MM.1S (cell line): ENCODE data around the gene USP32.
"Not testable (repeated sequence)": the region's sequence is repeated elsewhere in the genome, so short reads cannot be mapped to it uniquely, and the experiment has no call there.

Experiments used
- EZH2 ChIP-seq: fragments of 300-600 bp; sonication (generic); optimal IDR thresholded peaks from 2 replicates; pipeline ENCODE3; 2017; ENCODE audit warnings: low read depth, mild to moderate bottlenecking, antibody characterized with exemption, low read length, mixed read lengths
- TF ChIP-seq, protein P1 (sequence below): fragments of 300-600 bp; sonication (generic); IDR thresholded peaks from 2 replicates; pipeline ENCODE4 v1.5.1; 2016; ENCODE audit warnings: antibody characterized with exemption, low read length, mixed read lengths

- TF ChIP-seq, protein P1, sequence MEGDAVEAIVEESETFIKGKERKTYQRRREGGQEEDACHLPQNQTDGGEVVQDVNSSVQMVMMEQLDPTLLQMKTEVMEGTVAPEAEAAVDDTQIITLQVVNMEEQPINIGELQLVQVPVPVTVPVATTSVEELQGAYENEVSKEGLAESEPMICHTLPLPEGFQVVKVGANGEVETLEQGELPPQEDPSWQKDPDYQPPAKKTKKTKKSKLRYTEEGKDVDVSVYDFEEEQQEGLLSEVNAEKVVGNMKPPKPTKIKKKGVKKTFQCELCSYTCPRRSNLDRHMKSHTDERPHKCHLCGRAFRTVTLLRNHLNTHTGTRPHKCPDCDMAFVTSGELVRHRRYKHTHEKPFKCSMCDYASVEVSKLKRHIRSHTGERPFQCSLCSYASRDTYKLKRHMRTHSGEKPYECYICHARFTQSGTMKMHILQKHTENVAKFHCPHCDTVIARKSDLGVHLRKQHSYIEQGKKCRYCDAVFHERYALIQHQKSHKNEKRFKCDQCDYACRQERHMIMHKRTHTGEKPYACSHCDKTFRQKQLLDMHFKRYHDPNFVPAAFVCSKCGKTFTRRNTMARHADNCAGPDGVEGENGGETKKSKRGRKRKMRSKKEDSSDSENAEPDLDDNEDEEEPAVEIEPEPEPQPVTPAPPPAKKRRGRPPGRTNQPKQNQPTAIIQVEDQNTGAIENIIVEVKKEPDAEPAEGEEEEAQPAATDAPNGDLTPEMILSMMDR: not testable (repeated sequence)
- not testable (repeated sequence) for TF ChIP-seq EZH2
Observed at GRCh38 chr17:60428491-60428890, 36.6 kb upstream of the USP32 start.
